Thoracic aorta (tissue), 2 donors: ENCODE results near the gene TBC1D8. TPM values are rescaled to one million over a fixed set of nuclear protein-coding genes. Genes with fewer than 3 reads are reported as not detected.

ENCODE experiments used
- ATAC-seq: fragments of 150-250 bp; one replicate; pipeline ENCODE4 v1.8.0; 2017; ENCODE audit warnings: low read depth; ENCODE audit not compliant: insufficient number of reproducible peaks, low FRiP score
- DNase-seq: peaks from one replicate; pipeline ENCODE4 v3.0.0-alpha.2; 2020; ENCODE audit warnings: low spot score
- H3K27ac ChIP-seq, 2 donors: fragments of 200-600 bp; sonication (generic); 1 replicate in 1 of 2; 2 replicates in 1 of 2; pipeline ENCODE4 v1.5.1; 2016; ENCODE audit warnings: mild to moderate bottlenecking in 2 of 2, moderate library complexity in 2 of 2
- H3K27me3 ChIP-seq: fragments of 200-600 bp; sonication (generic); replicated peaks from 2 replicates; pipeline ENCODE4 v1.6.0; 2016; ENCODE audit warnings: mild to moderate bottlenecking; ENCODE audit not compliant: insufficient read depth
- H3K36me3 ChIP-seq: fragments of 200-600 bp; sonication (generic); one replicate; pipeline ENCODE4 v1.5.1; 2016
- H3K4me1 ChIP-seq, 2 donors: fragments of 200-600 bp; sonication (generic); 1 replicate in 1 of 2; 2 replicates in 1 of 2; pipeline versions ENCODE4 v1.5.1 to v1.6.0; 2016; ENCODE audit warnings: low read depth in 2 of 2, mild to moderate bottlenecking in 1 of 2; ENCODE audit not compliant: control insufficient read depth in 1 of 2
- H3K4me3 ChIP-seq: fragments of 200-600 bp; sonication (generic); 2 replicates; pipeline ENCODE4 v1.5.1; 2016; ENCODE audit warnings: mild to moderate bottlenecking
- H3K9me3 ChIP-seq: fragments of 200-600 bp; sonication (generic); 2 replicates; pipeline ENCODE4 v1.5.1; 2016
- total RNA-seq, 2 donors: library from RNA; depleted of rRNA; stranded (reverse); fragments of >200 nt; gene quantifications; one replicate each; pipeline versions ENCODE4 v1.1.0 to v1.2.3, GENCODE V29; 2016
- TF ChIP-seq, protein P1 (sequence below): fragments of 200-600 bp; sonication (generic); IDR thresholded peaks from one replicate; pipeline ENCODE4 v1.5.1; 2019; ENCODE audit warnings: antibody characterized with exemption

The TBC1D8 gene
- total RNA-seq, 2 donors from 2014 or later, result 47.4 to 62.0 TPM

- no peak for DNase-seq
- no peaks in the 10 kb centered on the region for H3K27me3 ChIP-seq
- peak overlapping the region; percentile 8 for H3K4me3 ChIP-seq
- H3K27ac ChIP-seq, result peak overlapping the region; percentile 69 to 70
- peak; percentile 67 for ATAC-seq
- peaks cover 9 to 34% of the 10 kb centered on the region in 2 donors for H3K4me1 ChIP-seq
- H3K9me3 ChIP-seq, result no peaks in the 10 kb centered on the region
- TF ChIP-seq, protein P1, sequence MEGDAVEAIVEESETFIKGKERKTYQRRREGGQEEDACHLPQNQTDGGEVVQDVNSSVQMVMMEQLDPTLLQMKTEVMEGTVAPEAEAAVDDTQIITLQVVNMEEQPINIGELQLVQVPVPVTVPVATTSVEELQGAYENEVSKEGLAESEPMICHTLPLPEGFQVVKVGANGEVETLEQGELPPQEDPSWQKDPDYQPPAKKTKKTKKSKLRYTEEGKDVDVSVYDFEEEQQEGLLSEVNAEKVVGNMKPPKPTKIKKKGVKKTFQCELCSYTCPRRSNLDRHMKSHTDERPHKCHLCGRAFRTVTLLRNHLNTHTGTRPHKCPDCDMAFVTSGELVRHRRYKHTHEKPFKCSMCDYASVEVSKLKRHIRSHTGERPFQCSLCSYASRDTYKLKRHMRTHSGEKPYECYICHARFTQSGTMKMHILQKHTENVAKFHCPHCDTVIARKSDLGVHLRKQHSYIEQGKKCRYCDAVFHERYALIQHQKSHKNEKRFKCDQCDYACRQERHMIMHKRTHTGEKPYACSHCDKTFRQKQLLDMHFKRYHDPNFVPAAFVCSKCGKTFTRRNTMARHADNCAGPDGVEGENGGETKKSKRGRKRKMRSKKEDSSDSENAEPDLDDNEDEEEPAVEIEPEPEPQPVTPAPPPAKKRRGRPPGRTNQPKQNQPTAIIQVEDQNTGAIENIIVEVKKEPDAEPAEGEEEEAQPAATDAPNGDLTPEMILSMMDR, result no peak
- no peaks in the 10 kb centered on the region for H3K36me3 ChIP-seq
These were observed 186.5 kb downstream of the TBC1D8 start for GRCh38 chr2:100964681-100965169.

DNA sequence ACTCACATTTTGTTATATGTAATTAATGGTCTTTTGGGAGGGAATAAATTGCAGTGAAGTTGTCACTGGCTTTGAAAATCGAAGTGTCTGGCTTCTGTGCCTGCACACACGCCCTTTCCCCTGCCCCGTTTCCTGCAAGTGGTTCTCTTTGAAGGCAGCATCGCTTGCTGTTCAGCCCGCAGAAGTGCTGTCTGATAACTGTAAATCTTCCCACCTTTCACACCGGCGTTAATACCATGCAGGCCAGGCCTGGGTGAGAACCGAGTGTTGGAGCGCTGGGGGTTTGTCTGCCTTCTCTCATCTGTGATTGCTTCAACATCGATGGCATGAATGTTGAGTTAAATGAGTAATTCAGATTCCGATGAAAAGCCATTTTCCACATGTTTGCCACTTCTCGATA is 187.0 kb downstream of the TBC1D8 start:
- Histone ChIP-seq H3K27ac (peak overlapping the region; percentile 69 to 70), H3K27me3 (no peaks in the 10 kb centered on the region), H3K36me3 (no peaks in the 10 kb centered on the region), H3K4me1 (peaks cover 9 to 36% of the 10 kb centered on the region in 2 donors), H3K9me3 (no peaks in the 10 kb centered on the region), H3K4me3 (peak overlapping the region; percentile 8)
- TF ChIP-seq, protein P1, result no peak
- DNase-seq (no peak), ATAC-seq (no peak)

GRCh38 chr2:100963026-100963375 is 188.2 kb downstream of the TBC1D8 start:
- H3K27me3 ChIP-seq, result no peaks in the 10 kb centered on the region
- TF ChIP-seq, protein P1, result no peak
- H3K27ac ChIP-seq, result no peak overlapping the region
- DNase-seq (no peak), ATAC-seq (no peak)
- no peaks in the 10 kb centered on the region for H3K9me3 ChIP-seq
- no peaks in the 10 kb centered on the region for H3K36me3 ChIP-seq
- H3K4me3 ChIP-seq, result no peak overlapping the region
- peaks cover 13 to 48% of the 10 kb centered on the region in 2 donors for H3K4me1 ChIP-seq

- Histone ChIP-seq H3K27ac (no peak overlapping the region), H3K4me3 (no peak overlapping the region), H3K4me1 (peaks cover 13 to 51% of the 10 kb centered on the region in 2 donors), H3K9me3 (no peaks in the 10 kb centered on the region), H3K27me3 (no peaks in the 10 kb centered on the region), H3K36me3 (no peaks in the 10 kb centered on the region)
- ATAC-seq, result no peak
- TF ChIP-seq, protein P1, result no peak
- DNase-seq, result no peak
These were observed 188.7 kb downstream of the TBC1D8 start for GRCh38 chr2:100962366-100963025.

DNA sequence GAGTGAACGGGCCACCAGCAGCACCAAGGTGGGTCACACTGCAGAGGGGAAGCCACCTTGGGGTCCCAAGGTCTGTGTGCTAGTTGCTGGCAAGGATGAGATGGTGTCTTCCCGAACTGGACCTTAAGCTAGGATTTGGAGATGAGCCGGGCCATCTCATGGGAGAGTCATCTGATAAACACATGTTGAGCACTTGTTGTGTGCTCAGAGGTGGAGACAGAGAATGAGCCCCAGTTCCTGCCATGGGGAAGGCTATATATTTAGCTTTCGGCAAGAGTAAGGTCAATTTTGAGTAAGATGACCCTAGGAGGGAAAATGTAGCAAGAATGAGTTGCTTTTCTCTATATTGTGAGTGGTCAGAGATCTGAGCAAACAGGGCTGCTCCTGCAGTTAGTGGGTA is 190.5 kb downstream of the TBC1D8 start:
- Histone ChIP-seq H3K4me3 (no peak overlapping the region), H3K9me3 (no peaks in the 10 kb centered on the region), H3K27me3 (no peaks in the 10 kb centered on the region), H3K4me1 (peaks cover 13 to 50% of the 10 kb centered on the region in 2 donors), H3K36me3 (no peaks in the 10 kb centered on the region), H3K27ac (no peak overlapping the region)
- DNase-seq (no peak), ATAC-seq (no peak)
- TF ChIP-seq, protein P1, result no peak
